GM19351 (cell line): ENCODE measurements around the gene PLPP4.
A peak's percentile ranks its signal among the peaks of the same experiment; 100 is the strongest.

Source experiments
- ATAC-seq: cut with Tn5 transposase; IDR thresholded peaks from one replicate; pipeline ENCODE4 v1.9.1; 2021; ENCODE audit warnings: mild to moderate bottlenecking, moderate library complexity; ENCODE audit not compliant: unreplicated experiment

The PLPP4 gene

GRCh38 chr10:120456626-120457430, at the start of gene PLPP4:
PLPP4 (plus strand) TSS chr10:120457227; CDS start chr10:120457306, 79 bp downstream.
- ATAC-seq = peak; percentile 60

- no peak for ATAC-seq
Observed at GRCh38 chr10:120409816-120410215, 47.2 kb upstream of the PLPP4 start.

GRCh38 chr10:120414946-120415345, 42.1 kb upstream of the PLPP4 start:
- ATAC-seq = no peak

GRCh38 chr10:120415709-120416330, 41.2 kb upstream of the PLPP4 start:
- no peak for ATAC-seq

- no peak for ATAC-seq
Observed at GRCh38 chr10:120420421-120420820, 36.6 kb upstream of the PLPP4 start.

GRCh38 chr10:120421250-120421649, 35.8 kb upstream of the PLPP4 start:
- no peak for ATAC-seq

- ATAC-seq = no peak
Observed at GRCh38 chr10:120422457-120422856, 34.6 kb upstream of the PLPP4 start.

GRCh38 chr10:120423431-120424197, 33.4 kb upstream of the PLPP4 start:
- ATAC-seq = peak; percentile 78

GRCh38 chr10:120424198-120424464, 32.9 kb upstream of the PLPP4 start:
- ATAC-seq = no peak

GRCh38 chr10:120426306-120426705, 30.7 kb upstream of the PLPP4 start:
- no peak for ATAC-seq

- no peak for ATAC-seq
Observed at GRCh38 chr10:120428754-120429153, 28.3 kb upstream of the PLPP4 start.

GRCh38 chr10:120429395-120429794, 27.6 kb upstream of the PLPP4 start:
- ATAC-seq = no peak

GRCh38 chr10:120431251-120431651, 25.8 kb upstream of the PLPP4 start:
- no peak for ATAC-seq

GRCh38 chr10:120432209-120432608, 24.8 kb upstream of the PLPP4 start:
- ATAC-seq = no peak

- no peak for ATAC-seq
Observed at GRCh38 chr10:120433141-120433540, 23.9 kb upstream of the PLPP4 start.

GRCh38 chr10:120436439-120437112, 20.5 kb upstream of the PLPP4 start:
- ATAC-seq = no peak

- ATAC-seq = no peak
Observed at GRCh38 chr10:120437541-120437940, 19.5 kb upstream of the PLPP4 start.

GRCh38 chr10:120451968-120452367, 5.1 kb upstream of the PLPP4 start:
- no peak for ATAC-seq

- no peak for ATAC-seq
Observed at GRCh38 chr10:120453319-120453718, 3.7 kb upstream of the PLPP4 start.

GRCh38 chr10:120453886-120454285, 3.1 kb upstream of the PLPP4 start:
- ATAC-seq = no peak

- ATAC-seq = no peak
Observed at GRCh38 chr10:120455004-120455403, 2.0 kb upstream of the PLPP4 start.
